Measurements from ENCODE around the gene AKT1. TPM values are rescaled to one million over a fixed set of nuclear protein-coding genes. Genes with fewer than 3 reads are reported as not detected.

AKT1 gene
- polyA plus RNA-seq, 2 of the 4 experiments (the other 2 are of a cell fraction), result 70.2 to 93.8 TPM

DNA sequence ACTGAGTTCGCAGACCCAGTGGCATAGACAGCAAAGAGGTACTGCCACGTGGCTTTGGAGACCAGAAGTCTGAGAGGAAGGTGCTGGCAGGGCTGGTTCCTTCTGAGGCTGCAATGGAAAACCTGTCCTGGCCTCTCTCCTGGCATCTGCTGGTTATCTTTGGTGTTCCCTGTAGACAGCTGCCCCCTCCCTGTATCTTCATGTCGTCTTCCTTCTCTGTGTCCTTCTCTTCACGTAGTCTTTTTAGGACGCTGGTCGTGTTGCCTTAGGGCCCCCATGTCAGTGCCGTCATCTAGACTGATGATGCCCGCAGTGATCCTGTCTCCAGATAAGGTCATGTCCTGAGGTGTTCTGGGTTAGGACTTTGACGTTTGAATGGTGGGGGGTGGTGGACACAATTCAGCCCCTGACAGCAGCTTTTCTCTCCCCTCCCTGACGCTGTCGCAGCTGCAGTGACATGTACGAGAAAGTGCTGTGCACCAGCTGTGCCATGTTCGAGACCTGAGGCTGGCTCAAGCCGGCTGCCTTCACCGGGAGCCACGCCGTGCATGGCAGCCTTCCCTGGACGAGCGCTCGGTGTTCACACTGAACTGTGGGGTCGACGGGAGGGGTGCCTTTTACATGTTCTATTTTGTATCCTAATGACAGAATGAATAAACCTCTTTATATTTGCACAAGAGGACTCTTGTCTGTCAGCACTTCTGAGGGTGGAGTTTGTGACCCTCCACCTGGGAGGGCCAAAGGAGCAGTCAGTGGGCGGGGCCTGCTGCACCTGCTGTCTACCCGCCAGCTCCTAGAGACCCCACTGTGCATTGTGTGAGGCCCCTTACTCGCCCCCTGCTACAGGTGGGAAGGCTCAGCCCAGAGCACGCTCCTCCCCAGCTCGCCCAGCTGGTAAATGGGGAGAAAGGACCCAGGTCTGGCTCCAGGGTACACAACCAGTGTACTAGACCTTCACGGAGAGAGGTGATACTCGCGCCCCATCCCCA lies 36.3 kb downstream of the AKT1 start:
- Histone ChIP-seq H3K9me3 (no peaks in the 10 kb centered on the region), H3K27ac (no peak overlapping the region), H3K4me3 (no peak overlapping the region), H3K4me1 (peaks cover 5% of the 10 kb centered on the region; the same call in 2 of the 3 replicates), H3K4me2 (no peak overlapping the region)
- ChIA-PET POLR2A (no interaction called here), CTCF (interaction anchor here (0.8 to 5.1 kb wide), 6 partner anchors 8 to 195 kb away, joined by 3 to 65 read pairs (median 4); no protein-coding TSS in a partner anchor)
- TF ChIP-seq PHF8 (IDR thresholded peaks at IDR 0.05; ENCODE audit: borderline replicate concordance, low read depth) (no peak), EHF (CRISPR knock-in tag; IDR thresholded peaks at IDR 0.05) (no peak), ZC3H11A (IDR thresholded peaks at IDR 0.05) (no peak), BHLHE40 (IDR thresholded peaks at IDR 0.05; ENCODE audit: low read depth, low read length) (no peak)
- DNase-seq (ENCODE audit: low read depth in 1 of 2, low spot score in 1 of 2) (no peak), FAIRE-seq (no peak), ATAC-seq (no peak)
- WGBS (ENCODE audit: missing lambda C conversion rate), result 90% methylated on average over 29 of the region's 30 CpGs

- Histone ChIP-seq H3K9me3 (no peaks in the 10 kb centered on the region), H3K27ac (no peak overlapping the region), H3K4me1 (peaks cover 9% of the 10 kb centered on the region; the same call in 2 of the 3 replicates), H3K4me2 (no peak overlapping the region), H3K4me3 (no peak overlapping the region)
- ChIA-PET CTCF (interaction anchor here (1.2 to 5.1 kb wide), 2 partner anchors 13 to 194 kb away, joined by 3 to 65 read pairs; no protein-coding TSS in a partner anchor), POLR2A (no interaction called here)
- 93% methylated on average over 18 of the region's 19 CpGs for WGBS (ENCODE audit: missing lambda C conversion rate)
- ATAC-seq (no peak), DNase-seq (ENCODE audit: low read depth in 1 of 2, low spot score in 1 of 2) (no peak), FAIRE-seq (no peak)
- TF ChIP-seq NFE2L2 (conservative IDR thresholded peaks at IDR 0.05; ENCODE audit: low read length) (no peak), RFX5 (IDR thresholded peaks at IDR 0.05) (no peak), SREBF2 (IDR thresholded peaks at IDR 0.05) (no peak), MYC (IDR thresholded peaks at IDR 0.05; ENCODE audit: borderline replicate concordance, low read length) (no peak), NR3C1 (IDR thresholded peaks at IDR 0.05) (no peak), CHD4 (IDR thresholded peaks at IDR 0.05; ENCODE audit: borderline replicate concordance) (no peak), FOSB (CRISPR knock-in tag; IDR thresholded peaks at IDR 0.05) (no peak), CHD2 (IDR thresholded peaks at IDR 0.05; ENCODE audit: low read length, partially characterized antibody) (no peak), PHF8 (IDR thresholded peaks at IDR 0.05; ENCODE audit: borderline replicate concordance, low read depth) (no peak), JUN (IDR thresholded peaks at IDR 0.05) (no peak), RAD21 (conservative IDR thresholded peaks at IDR 0.05 in 1 of 2, IDR thresholded peaks at IDR 0.05 in 1 of 2) (no peak), MAZ (IDR thresholded peaks at IDR 0.05; ENCODE audit: borderline replicate concordance, low read depth, low read length) (no peak), EHMT2 (IDR thresholded peaks at IDR 0.05; ENCODE audit: low read depth) (no peak), EHF (CRISPR knock-in tag; IDR thresholded peaks at IDR 0.05) (no peak), HES2 (IDR thresholded peaks at IDR 0.05) (no peak), FOXS1 (CRISPR knock-in tag; IDR thresholded peaks at IDR 0.05) (no peak)
- TF ChIP-seq, protein P1, sequence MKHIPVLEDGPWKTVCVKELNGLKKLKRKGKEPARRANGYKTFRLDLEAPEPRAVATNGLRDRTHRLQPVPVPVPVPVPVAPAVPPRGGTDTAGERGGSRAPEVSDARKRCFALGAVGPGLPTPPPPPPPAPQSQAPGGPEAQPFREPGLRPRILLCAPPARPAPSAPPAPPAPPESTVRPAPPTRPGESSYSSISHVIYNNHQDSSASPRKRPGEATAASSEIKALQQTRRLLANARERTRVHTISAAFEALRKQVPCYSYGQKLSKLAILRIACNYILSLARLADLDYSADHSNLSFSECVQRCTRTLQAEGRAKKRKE (CRISPR knock-in tag; IDR thresholded peaks at IDR 0.05; ENCODE audit: low read depth), result no peak
These were observed 37.7 kb downstream of the AKT1 start for GRCh38 chr14:104757681-104758392.

DNA sequence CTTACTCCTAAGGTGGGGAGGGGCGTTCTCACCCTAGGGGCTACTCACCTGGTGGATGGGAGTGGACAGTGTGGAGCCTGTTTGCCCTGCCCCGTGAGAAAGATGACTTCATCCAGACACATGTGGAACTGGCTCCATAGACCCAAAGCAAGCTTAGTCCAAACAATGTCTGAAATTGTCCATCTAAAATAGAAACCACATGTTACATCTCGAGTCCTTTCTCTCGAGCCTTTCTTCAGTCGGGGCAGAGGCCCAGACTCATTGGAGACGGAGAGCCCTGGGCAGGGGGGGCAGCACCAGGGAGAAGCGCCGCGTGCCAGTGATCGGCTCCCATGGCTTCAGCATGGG lies 38.3 kb downstream of the AKT1 start:
- Histone ChIP-seq H3K4me1 (peaks cover 9% of the 10 kb centered on the region; the same call in 2 of the 3 replicates), H3K27ac (no peak overlapping the region), H3K4me2 (no peak overlapping the region), H3K9me3 (no peaks in the 10 kb centered on the region), H3K4me3 (no peak overlapping the region)
- 90% methylated on average over 10 of the region's 10 CpGs for WGBS (ENCODE audit: missing lambda C conversion rate)
- POLR2A ChIA-PET, result no interaction called here
- ATAC-seq (no peak), DNase-seq (ENCODE audit: low read depth in 1 of 2, low spot score in 1 of 2) (no peak), FAIRE-seq (no peak)
- CTCF ChIA-PET, result interaction anchor here (5.1 kb wide), 1 partner anchor 13 kb away, joined by 65 read pairs; no protein-coding TSS in a partner anchor
- TF ChIP-seq POLR2A (IDR thresholded peaks at IDR 0.05; ENCODE audit: low read length), result no peak
- no peak for TF ChIP-seq CHD4 (IDR thresholded peaks at IDR 0.05; ENCODE audit: borderline replicate concordance)
- no peak for TF ChIP-seq BCL3 (IDR thresholded peaks at IDR 0.05)
- TF ChIP-seq FOSL2 (IDR thresholded peaks at IDR 0.05), result no peak
- no peak for TF ChIP-seq FOSL2 (CRISPR knock-in tag; IDR thresholded peaks at IDR 0.05)
- TF ChIP-seq PBX3 (IDR thresholded peaks at IDR 0.05), result no peak
- no peak for TF ChIP-seq MYC (IDR thresholded peaks at IDR 0.05; ENCODE audit: borderline replicate concordance, low read length)
- TF ChIP-seq, protein P2, sequence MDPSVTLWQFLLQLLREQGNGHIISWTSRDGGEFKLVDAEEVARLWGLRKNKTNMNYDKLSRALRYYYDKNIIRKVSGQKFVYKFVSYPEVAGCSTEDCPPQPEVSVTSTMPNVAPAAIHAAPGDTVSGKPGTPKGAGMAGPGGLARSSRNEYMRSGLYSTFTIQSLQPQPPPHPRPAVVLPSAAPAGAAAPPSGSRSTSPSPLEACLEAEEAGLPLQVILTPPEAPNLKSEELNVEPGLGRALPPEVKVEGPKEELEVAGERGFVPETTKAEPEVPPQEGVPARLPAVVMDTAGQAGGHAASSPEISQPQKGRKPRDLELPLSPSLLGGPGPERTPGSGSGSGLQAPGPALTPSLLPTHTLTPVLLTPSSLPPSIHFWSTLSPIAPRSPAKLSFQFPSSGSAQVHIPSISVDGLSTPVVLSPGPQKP (IDR thresholded peaks at IDR 0.05; ENCODE audit: low read depth, low read length), result no peak
- TF ChIP-seq RCOR1 (IDR thresholded peaks at IDR 0.05; ENCODE audit: low read depth, low read length), result no peak
- TF ChIP-seq HOXB5 (CRISPR knock-in tag; IDR thresholded peaks at IDR 0.05), result no peak
